NCI-H187 treated with DMSO at 0.1 percent for 48 hours (cell line): Measurements from ENCODE around the gene KIF1B.
"Not testable (repeated sequence)": the region's sequence is repeated elsewhere in the genome, so short reads cannot be mapped to it uniquely, and the experiment has no call there.

Experiments
- DNase-seq: peaks from one replicate; lab custom pipeline; 2025; lab: John Stamatoyannopoulos, UW

Gene KIF1B

GRCh38 chr1:10192263-10192662 lies 18.1 kb upstream of the KIF1B start:
- DNase-seq: no peak

GRCh38 chr1:10193288-10193687 lies 17.1 kb upstream of the KIF1B start:
- DNase-seq: no peak

- DNase-seq: no peak
These were observed 14.8 kb upstream of the KIF1B start for GRCh38 chr1:10195570-10195969.

GRCh38 chr1:10196976-10197375 lies 13.4 kb upstream of the KIF1B start:
- DNase-seq: no peak

DNA sequence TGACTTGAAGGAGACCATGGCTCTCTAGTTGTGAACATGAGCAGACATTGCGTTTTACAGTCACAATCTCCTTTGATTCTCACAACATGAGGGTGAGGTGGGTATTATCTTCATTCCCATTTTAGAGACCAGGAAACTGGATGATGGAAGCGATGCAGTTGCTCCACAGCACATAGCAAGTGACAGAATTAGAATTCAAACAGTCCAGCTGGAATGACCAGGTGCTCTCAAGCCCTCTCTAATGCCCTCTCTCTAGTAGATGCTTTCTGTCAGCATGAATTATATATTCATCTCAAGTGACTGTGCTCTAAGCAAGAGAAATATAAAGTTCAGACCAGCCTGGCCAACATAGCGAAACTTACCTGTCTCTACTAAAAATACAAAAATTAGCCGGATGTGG lies 9.8 kb upstream of the KIF1B start:
- no peak for DNase-seq

DNA sequence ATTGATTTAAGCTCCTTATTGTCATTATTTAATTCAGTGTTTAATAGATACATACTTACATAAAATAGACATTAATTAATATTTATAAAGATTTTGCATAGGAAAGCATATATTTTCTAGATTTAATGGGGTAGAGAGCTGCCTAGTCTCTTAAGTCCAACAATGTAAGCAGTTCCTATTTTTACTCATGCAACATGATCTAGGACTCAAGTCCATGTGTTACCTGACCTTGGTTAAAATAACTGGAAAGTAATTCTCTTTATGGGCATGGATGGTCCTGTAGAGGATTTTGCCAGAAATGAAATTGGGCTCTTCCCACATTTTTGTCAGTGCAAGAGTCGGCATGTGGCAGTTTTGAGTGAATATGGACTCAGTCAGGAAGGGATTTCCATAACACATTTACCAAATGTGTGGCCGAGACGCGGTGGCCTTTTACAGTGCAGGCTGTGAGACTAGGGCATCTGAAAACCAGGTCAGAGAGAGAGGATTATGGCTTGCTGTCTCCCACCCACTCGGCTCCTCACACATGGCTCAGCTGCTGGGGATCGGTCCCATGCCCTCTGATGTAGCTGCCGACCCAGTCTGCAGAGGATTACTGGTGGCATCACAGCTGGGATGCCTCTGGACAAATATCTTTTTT lies 6.2 kb upstream of the KIF1B start:
- no peak for DNase-seq

DNA sequence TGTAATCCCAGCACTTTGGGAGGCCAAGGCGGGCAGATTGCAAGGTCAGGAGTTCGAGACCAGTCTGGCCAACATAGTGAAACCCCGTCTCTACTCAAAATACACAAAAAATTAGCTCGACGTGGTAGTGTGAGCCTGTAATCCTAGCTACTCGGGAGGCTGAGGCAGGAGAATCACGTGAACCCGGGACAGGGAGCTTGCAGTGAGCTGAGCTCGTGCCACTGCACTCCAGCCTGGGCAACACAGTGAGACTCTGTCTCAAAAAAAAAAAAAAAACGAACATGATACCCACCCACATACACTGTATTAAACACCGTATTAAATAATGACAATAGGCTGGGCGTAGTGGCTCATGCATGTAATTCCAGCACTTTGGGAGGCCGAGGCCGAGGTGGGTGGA lies 5.2 kb upstream of the KIF1B start:
- not testable (repeated sequence) for DNase-seq

GRCh38 chr1:10207810-10208209 lies 2.6 kb upstream of the KIF1B start:
- no peak for DNase-seq

- no peak for DNase-seq
These were observed 1.8 kb upstream of the KIF1B start for GRCh38 chr1:10208537-10208936.

DNA sequence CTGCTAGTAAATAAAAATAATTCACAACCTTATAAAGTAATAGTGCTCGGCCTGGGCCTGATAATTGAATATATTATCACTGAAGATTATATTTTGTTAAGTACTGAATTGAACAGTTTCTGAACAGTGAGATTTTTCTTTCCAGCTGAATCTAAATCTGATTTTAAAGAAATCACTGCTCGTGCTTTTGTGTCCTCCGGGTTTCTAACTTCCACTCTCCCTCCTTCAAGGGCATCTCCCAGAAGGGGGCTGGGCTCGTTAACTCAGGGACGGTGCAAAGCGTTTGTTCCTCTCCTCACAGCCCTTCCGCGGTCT lies 823 bp upstream of the KIF1B start:
- no peak for DNase-seq

GRCh38 chr1:10210841-10211804 lies 753 bp downstream of the KIF1B start:
- DNase-seq: no peak

DNA sequence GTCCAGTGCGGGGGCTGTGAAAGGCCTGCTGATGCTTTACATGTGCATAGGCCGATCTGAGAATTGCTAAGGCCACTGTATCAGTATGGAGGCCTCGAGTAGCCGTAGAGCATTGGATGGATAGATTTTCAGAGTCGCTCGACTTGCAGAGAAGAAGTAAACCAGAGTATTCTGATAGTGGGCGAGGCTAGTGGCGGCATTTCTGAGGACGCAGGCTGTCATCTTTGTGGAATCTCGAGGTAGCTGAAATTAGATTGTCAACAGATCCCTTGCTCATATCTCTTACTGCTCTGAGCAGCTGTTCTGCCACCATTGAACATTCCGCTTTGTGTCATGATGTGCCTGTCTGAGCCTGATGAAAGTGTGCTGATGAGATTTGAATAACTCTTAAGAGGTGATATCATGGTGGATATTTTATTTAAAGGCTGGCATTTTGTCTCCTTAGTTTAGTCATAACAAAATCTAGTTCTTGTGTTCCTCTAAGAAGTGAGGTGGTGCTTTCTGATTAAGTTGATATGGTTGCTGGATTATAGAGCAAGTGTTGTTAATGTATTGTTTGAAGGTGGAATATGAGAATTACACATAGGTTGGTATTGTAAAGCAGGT lies 1.5 kb downstream of the KIF1B start:
- no peak for DNase-seq

GRCh38 chr1:10212476-10212875 lies 2.1 kb downstream of the KIF1B start:
- DNase-seq: no peak

- DNase-seq: no peak
These were observed 2.9 kb downstream of the KIF1B start for GRCh38 chr1:10213186-10213705.

- no peak for DNase-seq
These were observed 5.8 kb downstream of the KIF1B start for GRCh38 chr1:10216090-10216749.

GRCh38 chr1:10217748-10218441 lies 7.5 kb downstream of the KIF1B start:
- no peak for DNase-seq

- no peak for DNase-seq
These were observed 9.8 kb downstream of the KIF1B start for GRCh38 chr1:10220200-10220599.

- DNase-seq: not testable (repeated sequence)
These were observed 10.3 kb downstream of the KIF1B start for GRCh38 chr1:10220657-10221056.

GRCh38 chr1:10225573-10225972 lies 15.2 kb downstream of the KIF1B start:
- no peak for DNase-seq

- DNase-seq: no peak
These were observed 18.2 kb downstream of the KIF1B start for GRCh38 chr1:10228528-10228927.

DNA sequence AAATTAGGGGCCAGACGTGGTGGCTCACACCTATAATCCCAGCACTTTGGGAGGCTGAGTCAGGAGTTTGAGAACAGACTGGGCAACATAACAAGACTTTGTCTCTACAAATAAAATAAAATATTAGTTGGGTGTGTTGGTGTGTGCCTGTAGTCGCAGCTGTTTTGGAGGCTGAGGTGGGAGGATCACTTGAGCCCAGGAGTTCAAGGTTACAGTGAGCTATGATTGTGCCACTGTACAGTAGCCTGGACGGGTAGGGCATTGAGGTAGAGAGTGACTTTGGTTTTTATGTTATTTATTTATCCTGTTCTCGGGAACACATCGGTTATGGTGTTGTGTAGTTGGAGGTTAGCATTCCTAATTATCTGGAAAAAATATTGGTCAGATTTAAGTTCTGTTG lies 19.5 kb downstream of the KIF1B start:
- DNase-seq: no peak

GRCh38 chr1:10232163-10232562 lies 21.8 kb downstream of the KIF1B start:
- no peak for DNase-seq
